Neutrophil (primary cell): ENCODE data around the gene CTNNA2.

ENCODE experiments used
- H3K27ac ChIP-seq: fragments of 200-600 bp; sonication (generic); 2 replicates; pipeline ENCODE4 v1.5.1; 2016; ENCODE audit warnings: mild to moderate bottlenecking, moderate library complexity
- H3K27me3 ChIP-seq: fragments of 200-600 bp; sonication (generic); 2 replicates; pipeline ENCODE4 v1.6.0; 2016; ENCODE audit warnings: mild to moderate bottlenecking
- H3K36me3 ChIP-seq: fragments of 200-600 bp; sonication (generic); 2 replicates; pipeline ENCODE4 v1.5.1; 2017
- H3K4me1 ChIP-seq, 2 experiments: fragments of 200-600 bp in 1 of 2; sonication (generic) in 1 of 2; 1 replicate in 1 of 2; 2 replicates in 1 of 2; pipeline versions ENCODE4 v1.5.1 to v1.6.1; 2013 to 2016; ENCODE audit warnings: low read depth in 1 of 2, low read length in 1 of 2, mild to moderate bottlenecking in 1 of 2, moderate library complexity in 1 of 2; ENCODE audit not compliant: control insufficient read depth in 1 of 2, insufficient read depth in 1 of 2
- H3K4me3 ChIP-seq, 2 experiments: fragments of 200-600 bp in 1 of 2; sonication (generic) in 1 of 2; 1 replicate in 1 of 2; 2 replicates in 1 of 2; pipeline ENCODE4 v1.5.1; 2013 to 2016; ENCODE audit warnings: low read depth in 1 of 2, low read length in 1 of 2, mild to moderate bottlenecking in 1 of 2, moderate library complexity in 1 of 2
- H3K9me3 ChIP-seq: fragments of 200-600 bp; sonication (generic); 2 replicates; pipeline ENCODE4 v1.5.1; 2016
- CTCF ChIP-seq: fragments of 200-600 bp; sonication (generic); IDR thresholded peaks from 2 replicates; pipeline ENCODE4 v1.5.1; 2016; ENCODE audit warnings: antibody characterized with exemption

CTNNA2 gene

GRCh38 chr2:80166483-80167171, 653.8 kb downstream of the CTNNA2 start:
- Histone ChIP-seq H3K36me3 (no peaks in the 10 kb centered on the region), H3K27ac (no peak overlapping the region)
- TF ChIP-seq CTCF, result no peak

GRCh38 chr2:80167284-80167808, 654.5 kb downstream of the CTNNA2 start:
- Histone ChIP-seq H3K36me3 (no peaks in the 10 kb centered on the region), H3K27ac (no peak overlapping the region), H3K4me3 (no peak overlapping the region), H3K4me1 (no peaks in the 10 kb centered on the region), H3K27me3 (no peaks in the 10 kb centered on the region), H3K9me3 (no peaks in the 10 kb centered on the region)
- no peak for TF ChIP-seq CTCF

More at GRCh38 chr2:80166483-80167171, 653.8 kb downstream of the CTNNA2 start:
- Histone ChIP-seq H3K9me3 (no peaks in the 10 kb centered on the region), H3K4me1 (no peaks in the 10 kb centered on the region), H3K4me3 (no peak overlapping the region), H3K27me3 (no peaks in the 10 kb centered on the region)

GRCh38 chr2:80168037-80168436, 655.2 kb downstream of the CTNNA2 start:
- no peaks in the 10 kb centered on the region for H3K4me1 ChIP-seq
- no peaks in the 10 kb centered on the region for H3K9me3 ChIP-seq
- no peak overlapping the region for H3K27ac ChIP-seq
- no peak overlapping the region for H3K4me3 ChIP-seq
- no peak for TF ChIP-seq CTCF
- H3K36me3 ChIP-seq, result no peaks in the 10 kb centered on the region
- no peaks in the 10 kb centered on the region for H3K27me3 ChIP-seq

- Histone ChIP-seq H3K27ac (no peak overlapping the region), H3K4me1 (no peaks in the 10 kb centered on the region), H3K9me3 (no peaks in the 10 kb centered on the region), H3K4me3 (no peak overlapping the region), H3K27me3 (no peaks in the 10 kb centered on the region), H3K36me3 (no peaks in the 10 kb centered on the region)
- TF ChIP-seq CTCF, result no peak
Observed at GRCh38 chr2:80168801-80169200, 656.0 kb downstream of the CTNNA2 start.

GRCh38 chr2:80169811-80170594, 657.2 kb downstream of the CTNNA2 start:
- no peak for TF ChIP-seq CTCF
- H3K36me3 ChIP-seq, result no peaks in the 10 kb centered on the region
- H3K4me3 ChIP-seq, result no peak overlapping the region
- H3K9me3 ChIP-seq, result no peaks in the 10 kb centered on the region
- no peak overlapping the region for H3K27ac ChIP-seq
- H3K27me3 ChIP-seq, result no peaks in the 10 kb centered on the region
- H3K4me1 ChIP-seq, result no peaks in the 10 kb centered on the region
